ENCODE results near the gene KCNJ1.

The KCNJ1 gene

DNA sequence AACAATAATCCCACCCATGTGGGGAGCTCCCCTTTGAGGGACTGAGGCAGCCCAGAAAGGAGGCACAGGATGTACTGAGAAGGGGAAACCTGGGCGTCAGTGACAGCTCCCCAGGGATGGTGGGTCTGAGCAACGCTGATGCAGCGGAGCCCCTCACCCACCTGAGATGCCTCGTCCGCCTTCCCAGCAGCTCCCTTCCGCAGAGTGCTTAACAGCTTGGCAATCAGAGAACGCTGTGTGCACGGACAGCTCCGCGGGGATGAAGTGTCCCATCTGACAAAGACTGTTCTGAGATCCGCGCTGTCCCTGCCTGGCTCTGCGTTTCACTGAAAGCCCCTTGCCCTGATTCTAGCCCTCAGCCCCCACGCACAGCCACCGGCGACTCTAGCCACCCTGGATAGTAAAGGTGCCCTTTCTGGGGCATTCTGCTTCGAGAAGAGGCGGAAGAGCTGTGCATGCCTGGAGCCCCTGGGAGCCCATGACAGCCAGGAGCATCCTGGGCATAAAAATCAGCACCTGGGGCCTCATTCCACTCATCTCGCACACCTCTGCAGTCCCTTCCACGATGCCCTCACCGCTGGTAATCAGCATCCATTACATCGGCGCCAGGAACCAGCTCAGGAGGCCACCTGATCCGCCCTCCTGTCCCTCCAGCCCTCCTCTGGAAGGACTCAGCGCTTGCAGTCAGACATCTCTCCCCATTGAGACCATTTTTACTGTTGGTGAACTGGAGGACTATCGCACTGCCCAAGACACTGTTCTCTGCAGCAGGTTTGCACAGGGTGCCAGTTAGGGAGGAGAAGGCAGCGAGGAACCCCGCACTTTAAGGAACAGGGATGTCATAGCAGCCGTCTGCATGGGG is 34.8 kb upstream of the KCNJ1 start:
- DNase-seq, result no peak

GRCh38 chr11:128900468-128900867 is 33.4 kb upstream of the KCNJ1 start:
- no peak for DNase-seq

DNA sequence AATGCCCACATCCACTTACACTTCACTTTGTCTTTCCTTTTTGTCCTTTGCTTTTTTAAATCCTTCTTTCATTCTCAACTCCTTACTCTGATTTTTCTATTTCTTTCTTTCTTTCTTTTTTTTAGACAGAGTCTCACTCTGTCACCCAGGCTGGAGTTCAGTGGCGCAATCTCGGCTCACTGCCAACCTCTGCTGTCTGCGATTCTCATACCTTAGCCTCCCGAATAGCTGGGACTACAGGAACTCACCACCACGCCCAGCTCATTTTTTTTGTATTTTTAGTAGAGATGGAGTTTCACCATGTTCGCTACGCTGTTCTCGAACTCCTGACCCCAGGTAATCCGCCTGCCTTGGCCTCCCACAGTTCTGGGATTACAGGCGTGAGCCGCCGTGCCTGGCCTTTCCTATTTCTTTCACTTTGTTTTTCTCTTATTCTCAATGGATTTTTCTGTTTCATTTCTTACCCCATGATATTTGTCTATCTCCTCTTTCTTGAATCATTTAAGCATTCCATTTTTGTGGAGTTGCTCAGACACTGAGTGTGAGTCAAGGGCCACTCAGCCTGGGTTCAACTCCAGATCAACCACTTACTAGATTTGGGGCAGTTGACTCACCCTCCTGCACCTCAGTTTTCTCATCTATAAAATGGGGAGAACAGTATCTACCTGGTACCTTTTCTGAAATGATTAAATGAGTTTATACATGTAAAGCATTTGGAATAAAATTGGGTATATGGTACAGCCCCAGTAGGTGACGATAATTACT is 31.7 kb upstream of the KCNJ1 start:
- DNase-seq, result no peak

DNA sequence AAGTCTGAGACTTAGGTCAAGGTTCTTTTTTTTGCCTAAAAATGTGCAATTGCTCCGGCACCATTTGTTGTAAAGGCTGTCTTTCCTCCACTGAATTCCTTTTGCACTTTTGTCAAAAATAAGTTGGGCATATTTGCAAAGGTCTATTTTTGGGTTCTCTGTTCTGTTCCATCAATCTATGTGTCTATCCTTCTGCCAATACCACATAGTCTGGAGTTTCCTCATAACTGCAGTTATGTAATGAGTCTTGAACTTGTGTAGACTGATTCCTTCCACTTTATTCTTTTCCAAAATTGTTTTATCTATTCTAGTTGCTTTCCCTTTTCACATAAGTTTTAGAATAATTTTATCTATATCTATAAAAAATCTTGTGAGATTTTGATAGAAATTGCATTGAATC is 30.7 kb upstream of the KCNJ1 start:
- no peak for DNase-seq

DNA sequence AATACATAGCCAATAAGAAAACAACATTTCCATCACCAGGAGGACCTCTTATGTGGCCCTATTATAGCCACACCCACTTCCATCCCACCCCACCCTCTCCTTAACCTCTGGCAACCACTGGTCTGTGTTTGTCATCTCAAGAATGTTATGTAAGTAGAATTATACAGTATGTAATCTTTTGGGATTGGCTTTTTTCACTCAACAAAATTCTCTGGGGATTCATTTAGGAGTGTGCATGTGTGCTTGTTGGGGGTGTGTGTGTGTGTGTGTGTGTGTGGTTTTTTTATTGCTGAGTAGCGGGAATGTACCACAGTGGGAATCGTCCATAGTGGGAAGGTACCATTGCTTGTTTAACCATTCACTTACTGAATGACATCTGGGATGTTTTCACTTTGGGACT is 29.3 kb upstream of the KCNJ1 start:
- no peak for DNase-seq

- DNase-seq, result no peak
Observed at GRCh38 chr11:128895526-128895925, 28.4 kb upstream of the KCNJ1 start.

GRCh38 chr11:128894685-128895084 is 27.6 kb upstream of the KCNJ1 start:
- no peak for DNase-seq

- DNase-seq, result no peak
Observed at GRCh38 chr11:128894286-128894681, 27.2 kb upstream of the KCNJ1 start.

DNA sequence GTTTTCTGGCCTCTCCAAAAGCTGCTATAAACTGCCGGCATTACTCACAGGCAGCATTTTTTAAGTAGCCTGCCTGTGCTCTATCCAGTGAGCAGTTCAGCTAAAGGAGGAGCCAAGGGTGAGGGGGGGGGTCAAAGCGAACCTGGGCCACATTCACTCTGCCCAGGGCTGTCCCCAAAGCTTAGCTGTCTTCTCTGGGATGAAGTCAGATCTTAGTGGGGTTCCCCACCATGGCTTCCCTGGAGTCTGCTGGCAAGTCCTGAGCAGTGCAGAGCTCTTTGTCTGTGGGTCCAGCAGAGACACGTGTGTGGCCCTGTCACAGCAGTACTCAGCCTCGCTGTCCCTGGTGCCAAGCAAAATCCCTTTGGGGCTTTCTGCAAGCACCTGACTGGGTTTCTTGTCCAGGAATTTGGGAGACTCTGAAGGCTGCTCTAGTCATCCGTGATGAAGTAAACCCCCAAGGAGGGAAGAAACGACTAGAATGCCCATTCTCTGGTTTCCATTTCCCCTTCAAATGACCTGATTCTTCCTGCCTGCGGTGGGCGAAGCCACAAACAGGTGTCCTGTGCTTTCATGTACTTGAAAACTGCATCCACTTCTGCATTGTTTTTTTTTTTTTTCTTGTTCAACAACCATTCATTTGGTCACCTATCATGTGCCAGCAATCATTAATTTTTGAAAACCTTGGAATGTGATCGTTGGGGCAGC is 26.6 kb upstream of the KCNJ1 start:
- DNase-seq, result no peak

- no peak for DNase-seq
Observed at GRCh38 chr11:128892866-128893565, 25.9 kb upstream of the KCNJ1 start.

GRCh38 chr11:128891913-128892398 is 24.9 kb upstream of the KCNJ1 start:
- DNase-seq, result no peak

DNA sequence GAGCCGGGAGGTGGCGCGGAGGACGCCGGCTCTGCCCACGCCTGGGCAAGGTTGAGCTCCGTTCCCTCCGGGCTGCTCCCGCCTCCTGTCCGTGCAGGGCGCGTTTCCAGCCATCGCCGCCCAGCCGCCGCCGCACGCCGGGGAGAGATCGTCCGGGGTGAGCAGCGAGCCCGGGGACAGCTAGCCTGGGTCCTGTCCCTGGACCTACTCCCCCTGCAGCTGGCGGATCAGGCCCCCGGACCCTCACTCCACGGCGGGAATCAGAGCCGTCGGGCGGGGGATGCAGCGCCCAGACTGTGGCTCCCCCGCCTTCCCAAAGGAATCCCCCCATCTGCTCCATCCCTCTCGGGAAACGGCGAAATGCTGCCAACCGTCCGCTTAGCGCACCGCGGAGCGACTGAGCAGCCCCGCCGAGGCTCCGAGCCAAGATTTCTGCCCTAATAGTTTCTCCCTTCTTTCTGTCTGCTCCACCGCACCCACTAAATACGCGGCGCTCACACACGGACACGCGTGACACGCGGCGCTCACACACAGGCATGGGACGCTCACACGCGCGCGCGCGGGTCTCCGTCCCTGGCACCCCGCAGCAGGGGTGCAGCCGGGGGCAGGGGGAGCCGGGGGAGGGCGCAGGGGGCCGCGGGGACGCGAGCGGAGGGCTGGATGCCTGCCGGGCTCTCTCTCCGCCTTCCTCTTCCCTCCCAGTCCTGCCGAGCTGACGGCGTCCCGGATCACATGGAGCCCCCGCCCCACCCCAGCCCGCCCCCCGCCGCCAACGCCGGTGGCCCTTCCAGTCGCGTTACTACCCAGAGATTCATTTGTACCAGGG is 23.7 kb upstream of the KCNJ1 start, which contains the start of gene KCNJ5:
Gene KCNJ5 (plus strand): TSS at position 814 of the 826 bp plus-strand sequence. CDS start 19,918 bp downstream, outside the sequence.
- DNase-seq, result no peak

- DNase-seq, result no peak
Observed at GRCh38 chr11:128890216-128890542, 23.1 kb upstream of the KCNJ1 start.

DNA sequence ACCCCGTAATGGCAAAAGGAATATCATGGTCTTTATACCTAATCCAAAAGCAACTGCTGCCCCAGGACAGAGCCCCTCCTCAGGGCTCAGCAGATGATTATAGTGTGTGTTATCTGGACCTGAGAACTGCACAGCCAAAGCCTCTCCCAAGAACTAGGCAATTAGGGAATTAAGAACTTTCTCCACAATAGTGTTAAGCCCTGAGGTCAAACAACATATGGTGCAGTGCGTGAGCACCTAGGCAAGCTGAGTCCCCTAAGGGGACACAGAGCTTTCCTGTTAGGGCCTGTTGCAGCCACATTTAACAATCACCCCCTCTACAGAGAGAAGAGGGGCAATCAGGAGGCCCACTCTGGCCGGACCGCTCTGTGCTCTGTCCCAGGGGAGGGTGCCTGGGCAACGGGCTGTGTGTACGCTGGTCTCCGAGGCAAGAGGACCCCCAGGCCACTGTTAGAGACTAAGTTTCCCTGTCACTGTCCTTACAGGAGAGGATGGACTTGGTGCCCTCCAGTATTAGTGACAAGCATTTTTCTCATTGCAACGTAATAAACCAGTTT is 22.6 kb upstream of the KCNJ1 start:
- no peak for DNase-seq

GRCh38 chr11:128888034-128888985 is 21.2 kb upstream of the KCNJ1 start:
- no peak for DNase-seq

DNA sequence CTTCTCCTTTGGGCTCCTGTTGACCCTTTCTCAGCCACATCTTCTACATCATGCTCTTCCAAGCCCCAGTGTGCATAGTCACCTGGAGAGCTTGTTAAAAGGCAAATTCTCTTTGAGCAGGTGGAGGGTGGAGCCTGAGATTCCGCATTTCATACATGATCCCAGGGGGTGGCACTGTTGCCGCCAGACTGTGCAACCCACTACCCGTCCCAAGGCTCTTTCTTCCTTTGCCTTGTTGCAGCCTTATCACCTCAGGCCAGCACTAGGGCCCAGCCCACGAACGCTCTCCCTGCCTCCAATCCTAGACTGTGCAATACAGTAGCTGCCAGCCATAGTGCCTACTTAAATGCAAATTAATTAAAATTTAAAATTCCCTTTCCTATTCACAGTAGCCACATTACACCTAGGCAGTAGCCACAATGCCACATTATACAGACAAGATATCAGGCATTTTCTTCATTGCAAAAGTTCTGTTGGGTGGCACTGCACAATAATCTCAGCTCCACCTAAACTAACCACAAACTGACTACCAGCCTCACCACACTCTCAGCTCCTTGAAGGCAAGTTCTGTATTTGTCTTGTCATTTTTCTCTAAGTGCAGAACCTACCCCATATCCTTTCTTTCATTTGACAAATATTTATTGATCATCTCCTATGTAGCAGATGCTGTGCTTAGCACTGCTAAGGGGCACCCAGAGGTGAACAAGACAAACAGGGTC is 19.5 kb upstream of the KCNJ1 start:
- DNase-seq, result no peak

DNA sequence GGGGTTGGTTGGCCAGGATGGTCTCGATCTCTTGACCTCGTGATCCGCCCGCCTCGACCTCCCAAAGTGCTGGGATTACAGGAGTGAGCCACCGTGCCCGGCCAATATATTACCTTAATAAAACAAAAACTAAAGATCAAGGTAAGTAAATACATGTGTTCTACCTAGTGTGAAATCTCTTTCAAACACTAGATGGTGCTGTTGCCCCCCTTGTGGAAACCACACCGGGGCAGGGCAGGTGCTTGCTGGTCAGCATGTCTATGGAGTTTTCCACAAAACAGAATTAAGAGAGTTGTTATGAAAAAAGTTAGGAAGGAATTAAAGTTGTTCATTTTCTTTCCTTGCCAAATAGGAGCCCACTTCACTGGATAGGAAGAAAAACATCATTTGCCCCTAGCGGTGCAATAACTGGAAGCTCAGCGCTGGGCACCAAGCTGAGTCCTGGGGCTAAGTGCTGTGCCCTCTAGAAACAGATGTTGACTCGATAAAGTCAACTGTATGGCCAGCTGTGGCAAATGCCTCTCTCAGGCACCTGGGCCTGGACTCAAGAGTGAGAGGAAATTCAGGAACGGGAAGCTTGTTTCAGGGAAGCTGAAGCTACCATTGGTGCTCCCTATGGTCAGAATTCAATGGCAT is 17.7 kb upstream of the KCNJ1 start:
- peak; percentile 39 for DNase-seq

DNA sequence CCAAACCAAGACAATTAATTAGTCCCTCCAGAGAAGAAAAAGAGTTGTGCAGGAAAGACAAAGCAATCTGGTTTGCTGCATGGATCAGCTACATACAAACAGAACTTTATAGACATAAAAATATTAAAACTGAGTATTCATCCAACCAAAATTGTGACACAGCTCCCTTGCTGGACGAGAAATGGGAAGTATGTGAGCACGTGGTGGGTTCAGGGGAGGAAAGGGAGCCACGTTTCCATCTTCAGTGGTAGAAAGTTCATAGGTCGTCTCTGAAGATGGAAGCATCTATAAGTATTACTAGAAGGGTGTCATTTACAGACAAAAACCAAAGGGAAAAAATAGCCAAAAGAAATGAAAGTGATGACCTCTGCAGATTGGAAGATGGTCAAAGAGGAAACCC is 17.0 kb upstream of the KCNJ1 start:
- no peak for DNase-seq

- DNase-seq, result no peak
Observed at GRCh38 chr11:128882451-128882850, 15.4 kb upstream of the KCNJ1 start.

All from activated naive CD4-positive, alpha-beta T cell treated with anti-CD3 and anti-CD28 coated beads, Interleukin-2, amount 50 U/mL, for 16 hours (primary cell).